WTC11 (cell line): Measurements from ENCODE around the gene PCGF3. TPM values are rescaled to one million over a fixed set of nuclear protein-coding genes. Genes with fewer than 3 reads are reported as not detected.

Experiments used
- ATAC-seq: fragments of 200-7000 bp; cut with Tn5 transposase; 2 replicates; pipeline ENCODE4 v1.10.0; 2021; ENCODE audit warnings: mild to moderate bottlenecking, moderate library complexity
- CTCF ChIA-PET: fragments of 300-600 bp; sonication (Branson Sonifier 250); formaldehyde crosslinking; loops from one replicate; lab custom pipeline; 2021; ENCODE audit warnings: antibody characterized with exemption; lab: Charles Lee
- POLR2A ChIA-PET: fragments of 350-600 bp; sonication (Branson Sonifier 250); formaldehyde crosslinking; loops from one replicate; lab custom pipeline; 2021; ENCODE audit warnings: antibody characterized with exemption; lab: Charles Lee
- DNase-seq: peaks from one replicate; pipeline ENCODE4 v3.0.0; 2021; ENCODE audit warnings: low spot score
- H3K27ac Mint-ChIP-seq: 2 replicates; pipeline ENCODE4 v1.8.0; 2021; ENCODE audit warnings: mixed read lengths
- H3K27me3 Mint-ChIP-seq: 2 replicates; pipeline ENCODE4 v1.8.0; 2021; ENCODE audit warnings: low read depth, mild to moderate bottlenecking, moderate library complexity, mixed read lengths
- H3K36me3 Mint-ChIP-seq: 2 replicates; pipeline ENCODE4 v1.8.0; 2021; ENCODE audit warnings: mixed read lengths
- H3K4me1 Mint-ChIP-seq: 2 replicates; pipeline ENCODE4 v1.8.0; 2022; ENCODE audit warnings: mixed read lengths
- H3K4me3 Mint-ChIP-seq: 2 replicates; pipeline ENCODE4 v1.8.0; 2021; ENCODE audit warnings: mild to moderate bottlenecking, moderate library complexity, mixed read lengths
- H3K9me3 Mint-ChIP-seq: 2 replicates; pipeline ENCODE4 v1.8.0; 2021; ENCODE audit warnings: mixed read lengths
- EMX1 ChIP-seq: fragments of 250-450 bp; sonication (Bioruptor Pico); IDR thresholded peaks from 2 replicates; pipeline ENCODE4 v1.8.0; 2021; ENCODE audit warnings: mild to moderate bottlenecking
- FOXP1 ChIP-seq: sonication (generic); formaldehyde crosslinking; IDR thresholded peaks from 2 replicates; pipeline ENCODE4 v1.8.0; 2022; ENCODE audit warnings: missing genetic modification reagents, mild to moderate bottlenecking, moderate library complexity, borderline replicate concordance
- JAZF1 ChIP-seq: fragments of 250-450 bp; sonication (Bioruptor Pico); IDR thresholded peaks from 2 replicates; pipeline ENCODE4 v1.9.0; 2021; ENCODE audit warnings: moderate library complexity, mild to moderate bottlenecking, inconsistent platforms
- NR1H2 ChIP-seq: sonication (generic); formaldehyde crosslinking; IDR thresholded peaks from 2 replicates; pipeline ENCODE4 v1.9.0; 2021; ENCODE audit warnings: mild to moderate bottlenecking, moderate library complexity, missing genetic modification reagents
- USF2 ChIP-seq: sonication (generic); formaldehyde crosslinking; IDR thresholded peaks from 2 replicates; pipeline ENCODE4 v1.8.1; 2023; ENCODE audit warnings: mild to moderate bottlenecking, missing genetic modification reagents, moderate library complexity
- ZMAT4 ChIP-seq: fragments of 250-450 bp; sonication (Bioruptor Pico); IDR thresholded peaks from 2 replicates; pipeline ENCODE4 v1.9.0; 2021; ENCODE audit warnings: mild to moderate bottlenecking
- ZNF232 ChIP-seq: sonication (generic); formaldehyde crosslinking; IDR thresholded peaks from 2 replicates; pipeline ENCODE4 v1.8.0; 2022; ENCODE audit warnings: mild to moderate bottlenecking, missing genetic modification reagents
- ZNF263 ChIP-seq: sonication (generic); formaldehyde crosslinking; IDR thresholded peaks from 2 replicates; pipeline ENCODE4 v1.8.1; 2022; ENCODE audit warnings: low read depth, mild to moderate bottlenecking, moderate library complexity, missing genetic modification reagents
- ZNF317 ChIP-seq: sonication (generic); formaldehyde crosslinking; IDR thresholded peaks from 2 replicates; pipeline ENCODE4 v1.8.1; 2023; ENCODE audit warnings: low read depth, mild to moderate bottlenecking, moderate library complexity, missing genetic modification reagents, borderline replicate concordance
- ZNF423 ChIP-seq: fragments of 250-450 bp; sonication (Bioruptor Pico); IDR thresholded peaks from 2 replicates; pipeline ENCODE4 v2.1.2; 2022; ENCODE audit warnings: mild to moderate bottlenecking, moderate library complexity
- total RNA-seq: library from RNA; stranded (reverse); gene quantifications from 3 replicates; pipeline ENCODE4 v1.2.3, GENCODE V29; 2021
- TF ChIP-seq, protein P1 (sequence below): sonication (generic); formaldehyde crosslinking; IDR thresholded peaks from 2 replicates; pipeline ENCODE4 v1.8.1; 2023; ENCODE audit warnings: mild to moderate bottlenecking, moderate library complexity, missing genetic modification reagents
- TF ChIP-seq, protein P2 (sequence below): fragments of 250-450 bp; sonication (Bioruptor Pico); IDR thresholded peaks from 2 replicates; pipeline ENCODE4 v1.9.0; 2021; ENCODE audit warnings: mild to moderate bottlenecking, borderline replicate concordance
- TF ChIP-seq, protein P3 (sequence below): sonication (generic); formaldehyde crosslinking; IDR thresholded peaks from 2 replicates; pipeline ENCODE4 v1.8.0; 2022; ENCODE audit warnings: mild to moderate bottlenecking, missing genetic modification reagents

Gene PCGF3
- total RNA-seq, 1 experiment from 2014 or later: 65.7 TPM

- TF ChIP-seq ZNF263 (CRISPR knock-in tag) (no peak), EMX1 (CRISPR knock-in tag) (no peak), ZMAT4 (no peak), JAZF1 (CRISPR knock-in tag) (no peak)
Observed at GRCh38 chr4:813900-814299, 108.3 kb downstream of the PCGF3 start (continued).

DNA sequence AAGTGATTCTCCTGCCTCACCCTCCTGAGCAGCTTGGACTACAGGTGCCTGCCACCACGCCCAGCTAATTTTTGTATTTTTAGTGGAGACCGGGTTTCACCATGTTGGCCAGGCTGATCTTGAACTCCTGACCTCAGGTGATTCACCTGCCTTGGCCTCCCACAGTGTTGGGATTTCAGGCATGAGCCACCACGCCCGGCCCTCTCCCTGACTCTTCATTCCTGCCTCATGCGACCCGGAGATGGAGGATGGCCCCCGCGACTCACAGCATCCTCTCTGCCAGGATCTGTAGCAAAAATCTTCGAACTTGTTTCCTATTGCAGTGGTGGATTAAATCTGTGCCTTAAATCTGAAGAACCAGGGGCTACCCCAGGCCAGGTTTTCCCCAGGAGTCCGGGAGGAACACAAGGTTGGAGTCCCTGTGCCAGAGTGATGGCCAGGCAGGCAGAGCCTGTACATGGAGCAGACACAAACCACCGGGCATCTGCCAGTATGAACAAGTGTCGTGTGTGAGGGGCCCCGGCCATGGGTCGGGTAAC lies 108.7 kb downstream of the PCGF3 start:
- H3K4me3 Mint-ChIP-seq: no peak overlapping the region
- ChIA-PET POLR2A (no interaction called here), CTCF (interaction anchor here (0.9 to 2.3 kb wide), 7 partner anchors 10 to 211 kb away, joined by 3 to 7 read pairs (median 4); no protein-coding TSS in a partner anchor)
- H3K27ac Mint-ChIP-seq: no peak overlapping the region
- DNase-seq: no peak
- no peaks in the 10 kb centered on the region for H3K36me3 Mint-ChIP-seq
- H3K9me3 Mint-ChIP-seq: 0 out of 2 replicates have a peak, but pooled peaks cover 2% of the 10 kb centered on the region
- H3K4me1 Mint-ChIP-seq: no peaks in the 10 kb centered on the region
- TF ChIP-seq FOXP1 (CRISPR knock-in tag) (no peak), ZNF317 (no peak)
- TF ChIP-seq, protein P1, sequence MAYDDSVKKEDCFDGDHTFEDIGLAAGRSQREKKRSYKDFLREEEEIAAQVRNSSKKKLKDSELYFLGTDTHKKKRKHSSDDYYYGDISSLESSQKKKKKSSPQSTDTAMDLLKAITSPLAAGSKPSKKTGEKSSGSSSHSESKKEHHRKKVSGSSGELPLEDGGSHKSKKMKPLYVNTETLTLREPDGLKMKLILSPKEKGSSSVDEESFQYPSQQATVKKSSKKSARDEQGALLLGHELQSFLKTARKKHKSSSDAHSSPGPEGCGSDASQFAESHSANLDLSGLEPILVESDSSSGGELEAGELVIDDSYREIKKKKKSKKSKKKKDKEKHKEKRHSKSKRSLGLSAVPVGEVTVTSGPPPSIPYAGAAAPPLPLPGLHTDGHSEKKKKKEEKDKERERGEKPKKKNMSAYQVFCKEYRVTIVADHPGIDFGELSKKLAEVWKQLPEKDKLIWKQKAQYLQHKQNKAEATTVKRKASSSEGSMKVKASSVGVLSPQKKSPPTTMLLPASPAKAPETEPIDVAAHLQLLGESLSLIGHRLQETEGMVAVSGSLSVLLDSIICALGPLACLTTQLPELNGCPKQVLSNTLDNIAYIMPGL (CRISPR knock-in tag): no peak
- TF ChIP-seq, protein P2, sequence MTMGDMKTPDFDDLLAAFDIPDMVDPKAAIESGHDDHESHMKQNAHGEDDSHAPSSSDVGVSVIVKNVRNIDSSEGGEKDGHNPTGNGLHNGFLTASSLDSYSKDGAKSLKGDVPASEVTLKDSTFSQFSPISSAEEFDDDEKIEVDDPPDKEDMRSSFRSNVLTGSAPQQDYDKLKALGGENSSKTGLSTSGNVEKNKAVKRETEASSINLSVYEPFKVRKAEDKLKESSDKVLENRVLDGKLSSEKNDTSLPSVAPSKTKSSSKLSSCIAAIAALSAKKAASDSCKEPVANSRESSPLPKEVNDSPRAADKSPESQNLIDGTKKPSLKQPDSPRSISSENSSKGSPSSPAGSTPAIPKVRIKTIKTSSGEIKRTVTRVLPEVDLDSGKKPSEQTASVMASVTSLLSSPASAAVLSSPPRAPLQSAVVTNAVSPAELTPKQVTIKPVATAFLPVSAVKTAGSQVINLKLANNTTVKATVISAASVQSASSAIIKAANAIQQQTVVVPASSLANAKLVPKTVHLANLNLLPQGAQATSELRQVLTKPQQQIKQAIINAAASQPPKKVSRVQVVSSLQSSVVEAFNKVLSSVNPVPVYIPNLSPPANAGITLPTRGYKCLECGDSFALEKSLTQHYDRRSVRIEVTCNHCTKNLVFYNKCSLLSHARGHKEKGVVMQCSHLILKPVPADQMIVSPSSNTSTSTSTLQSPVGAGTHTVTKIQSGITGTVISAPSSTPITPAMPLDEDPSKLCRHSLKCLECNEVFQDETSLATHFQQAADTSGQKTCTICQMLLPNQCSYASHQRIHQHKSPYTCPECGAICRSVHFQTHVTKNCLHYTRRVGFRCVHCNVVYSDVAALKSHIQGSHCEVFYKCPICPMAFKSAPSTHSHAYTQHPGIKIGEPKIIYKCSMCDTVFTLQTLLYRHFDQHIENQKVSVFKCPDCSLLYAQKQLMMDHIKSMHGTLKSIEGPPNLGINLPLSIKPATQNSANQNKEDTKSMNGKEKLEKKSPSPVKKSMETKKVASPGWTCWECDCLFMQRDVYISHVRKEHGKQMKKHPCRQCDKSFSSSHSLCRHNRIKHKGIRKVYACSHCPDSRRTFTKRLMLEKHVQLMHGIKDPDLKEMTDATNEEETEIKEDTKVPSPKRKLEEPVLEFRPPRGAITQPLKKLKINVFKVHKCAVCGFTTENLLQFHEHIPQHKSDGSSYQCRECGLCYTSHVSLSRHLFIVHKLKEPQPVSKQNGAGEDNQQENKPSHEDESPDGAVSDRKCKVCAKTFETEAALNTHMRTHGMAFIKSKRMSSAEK (CRISPR knock-in tag): no peak
- TF ChIP-seq, all 79 proteins: peak for 0
- no peak for ATAC-seq
- H3K27me3 Mint-ChIP-seq: peaks cover 98% of the 10 kb centered on the region

GRCh38 chr4:815464-816146 lies 110.0 kb downstream of the PCGF3 start:
- no peaks in the 10 kb centered on the region for H3K4me1 Mint-ChIP-seq
- ChIA-PET CTCF (interaction anchor here (1.0 to 2.3 kb wide), 2 partner anchors 9 to 132 kb away, joined by 5 to 7 read pairs; no protein-coding TSS in a partner anchor), POLR2A (interaction anchor here (0.7 kb wide), 1 partner anchor 13 kb away, joined by 3 read pairs; no protein-coding TSS in a partner anchor)
- ATAC-seq (no peak), DNase-seq (no peak)
- H3K27me3 Mint-ChIP-seq: peaks cover 97% of the 10 kb centered on the region
- TF ChIP-seq USF2 (CRISPR knock-in tag) (no peak), ZNF232 (CRISPR knock-in tag) (no peak), NR1H2 (CRISPR knock-in tag) (no peak), ZNF423 (CRISPR knock-in tag) (no peak)
- TF ChIP-seq, protein P2 (CRISPR knock-in tag): no peak
- TF ChIP-seq, protein P3, sequence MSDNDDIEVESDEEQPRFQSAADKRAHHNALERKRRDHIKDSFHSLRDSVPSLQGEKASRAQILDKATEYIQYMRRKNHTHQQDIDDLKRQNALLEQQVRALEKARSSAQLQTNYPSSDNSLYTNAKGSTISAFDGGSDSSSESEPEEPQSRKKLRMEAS (CRISPR knock-in tag): no peak
- H3K36me3 Mint-ChIP-seq: no peaks in the 10 kb centered on the region
- no peak overlapping the region for H3K27ac Mint-ChIP-seq
- no peak overlapping the region for H3K4me3 Mint-ChIP-seq
- no peaks in the 10 kb centered on the region for H3K9me3 Mint-ChIP-seq
